IPS-NIHi7 (cell line): ENCODE measurements around the gene LRRIQ3.
"Not testable (repeated sequence)": the region's sequence is repeated elsewhere in the genome, so short reads cannot be mapped to it uniquely, and the experiment has no call there.

Experiments used
- DNase-seq: peaks from one replicate; pipeline ENCODE4 v3.0.0; 2012; ENCODE audit warnings: mixed read lengths; ENCODE audit errors: extremely low spot score

The LRRIQ3 gene

GRCh38 chr1:74197657-74198552 is at the start of gene LRRIQ3, which contains the start of gene FPGT:
TSS of gene LRRIQ3 (minus strand) at chr1:74198176. CDS start at chr1:74183684, 14,492 bp downstream.
TSS of gene FPGT (plus strand) at chr1:74198242. CDS start at chr1:74198279, 37 bp downstream.
- peak; percentile 98 for DNase-seq

- no peak for DNase-seq
Observed at GRCh38 chr1:74246315-74246714, 48.3 kb upstream of the LRRIQ3 start.

- DNase-seq: peak; percentile 53
Observed at GRCh38 chr1:74245168-74245772, 47.3 kb upstream of the LRRIQ3 start.

- no peak for DNase-seq
Observed at GRCh38 chr1:74237787-74238186, 39.8 kb upstream of the LRRIQ3 start.

GRCh38 chr1:74237035-74237434 is 39.1 kb upstream of the LRRIQ3 start:
- no peak for DNase-seq

- no peak for DNase-seq
Observed at GRCh38 chr1:74236440-74236839, 38.5 kb upstream of the LRRIQ3 start.

- no peak for DNase-seq
Observed at GRCh38 chr1:74235153-74235552, 37.2 kb upstream of the LRRIQ3 start, which contains the start of gene TNNI3K. TSS of gene TNNI3K (plus strand) at chr1:74235387. CDS start at chr1:74235452, 65 bp downstream.

GRCh38 chr1:74223453-74223852 is 25.5 kb upstream of the LRRIQ3 start:
- no peak for DNase-seq

GRCh38 chr1:74222701-74223100 is 24.7 kb upstream of the LRRIQ3 start:
- no peak for DNase-seq

- DNase-seq: no peak
Observed at GRCh38 chr1:74215229-74215628, 17.3 kb upstream of the LRRIQ3 start.

- no peak for DNase-seq
Observed at GRCh38 chr1:74205266-74205665, 7.3 kb upstream of the LRRIQ3 start.

GRCh38 chr1:74199504-74199903 is 1.5 kb upstream of the LRRIQ3 start:
- DNase-seq: no peak

GRCh38 chr1:74197255-74197654 is 721 bp downstream of the LRRIQ3 start:
- DNase-seq: no peak

GRCh38 chr1:74195339-74195738 is 2.6 kb downstream of the LRRIQ3 start:
- no peak for DNase-seq

- no peak for DNase-seq
Observed at GRCh38 chr1:74193908-74194307, 4.1 kb downstream of the LRRIQ3 start.

- no peak for DNase-seq
Observed at GRCh38 chr1:74180490-74180889, 17.5 kb downstream of the LRRIQ3 start.

GRCh38 chr1:74174423-74174822 is 23.6 kb downstream of the LRRIQ3 start:
- DNase-seq: not testable (repeated sequence)

GRCh38 chr1:74162333-74162732 is 35.6 kb downstream of the LRRIQ3 start:
- DNase-seq: no peak

GRCh38 chr1:74161497-74161896 is 36.5 kb downstream of the LRRIQ3 start:
- DNase-seq: no peak

- no peak for DNase-seq
Observed at GRCh38 chr1:74160046-74160445, 37.9 kb downstream of the LRRIQ3 start.

GRCh38 chr1:74145086-74145485 is 52.9 kb downstream of the LRRIQ3 start:
- DNase-seq: no peak

- DNase-seq: not testable (repeated sequence)
Observed at GRCh38 chr1:74117370-74117769, 80.6 kb downstream of the LRRIQ3 start.

GRCh38 chr1:74113333-74113732 is 84.6 kb downstream of the LRRIQ3 start:
- no peak for DNase-seq
